H1 (cell line): Measurements from ENCODE around the gene APOL2. TPM values are rescaled to one million over a fixed set of nuclear protein-coding genes. Genes with fewer than 3 reads are reported as not detected.

Experiments
- CTCF ChIA-PET: fragments of 300-600 bp; sonication (Branson Sonifier 250); formaldehyde crosslinking; loops from one replicate; lab custom pipeline; 2021; ENCODE audit not compliant: partially characterized antibody; lab: Charles Lee
- POLR2A ChIA-PET: fragments of 300-600 bp; sonication (Branson Sonifier 250); formaldehyde crosslinking; loops from one replicate; lab custom pipeline; 2021; ENCODE audit warnings: inconsistent platforms; ENCODE audit not compliant: partially characterized antibody; lab: Charles Lee
- DNase-seq, 2 experiments: peaks; one replicate each; pipeline versions ENCODE4 v3.0.0 to v3.0.0-alpha.2; 2010 to 2022; ENCODE audit warnings: low spot score in 2 of 2, low read depth in 1 of 2, mixed read lengths in 1 of 2
- FAIRE-seq: peaks from 2 replicates; lab custom pipeline; 2011; peaks lifted over from hg19 to GRCh38; lab: Jason Lieb, UNC
- H2AFZ ChIP-seq: 2 replicates; pipeline ENCODE4 v1.8.1; 2012; ENCODE audit warnings: low read length, inconsistent platforms
- H2AK5ac ChIP-seq: 2 replicates; pipeline ENCODE4 v1.6.1; 2013; ENCODE audit warnings: low read depth, low read length
- H2BK120ac ChIP-seq: replicated peaks from 2 replicates; pipeline ENCODE3; 2013; ENCODE audit warnings: low read depth, low read length, inconsistent platforms
- H2BK12ac ChIP-seq: 2 replicates; pipeline ENCODE4 v1.6.1; 2013; ENCODE audit warnings: low read depth, low read length
- H2BK15ac ChIP-seq: 2 replicates; pipeline ENCODE4 v1.6.1; 2013; ENCODE audit warnings: low read length
- H2BK20ac ChIP-seq: 2 replicates; pipeline ENCODE4 v1.6.1; 2013; ENCODE audit warnings: low read length
- H2BK5ac ChIP-seq: 2 replicates; pipeline ENCODE4 v1.6.1; 2013; ENCODE audit warnings: low read depth, low read length
- H3K14ac ChIP-seq: 2 replicates; pipeline ENCODE4 v1.6.1; 2013; ENCODE audit warnings: inconsistent platforms; ENCODE audit not compliant: insufficient read length
- H3K18ac ChIP-seq: 2 replicates; pipeline ENCODE4 v1.6.1; 2013; ENCODE audit warnings: low read length; ENCODE audit errors: extremely low read depth
- H3K23ac ChIP-seq: 2 replicates; pipeline ENCODE4 v1.6.1; 2013; ENCODE audit warnings: inconsistent platforms; ENCODE audit not compliant: insufficient read length
- H3K23me2 ChIP-seq: 2 replicates; pipeline ENCODE4 v1.6.1; 2013; ENCODE audit warnings: low read depth, low read length
- H3K27ac ChIP-seq: 2 replicates; pipeline ENCODE4 v1.6.1; 2011; ENCODE audit warnings: low read depth, low read length, inconsistent platforms
- H3K27me3 ChIP-seq, 4 experiments: replicated peaks in 1 of 4; 1 replicate in 1 of 4; 2 replicates in 3 of 4; pipeline versions ENCODE4 v1.6.1 to v1.8.1; 2011 to 2013; ENCODE audit warnings: low read length in 3 of 4, mild to moderate bottlenecking in 3 of 4, inconsistent platforms in 2 of 4, mixed read lengths in 2 of 4, moderate library complexity in 1 of 4; ENCODE audit not compliant: control insufficient read depth in 3 of 4, insufficient read depth in 3 of 4; ENCODE audit errors: extremely low read depth in 1 of 4
- H3K36me3 ChIP-seq, 4 experiments: 2 replicates each; pipeline versions ENCODE4 v1.6.1 to v1.8.1; 2011 to 2013; ENCODE audit warnings: mild to moderate bottlenecking in 4 of 4, low read length in 3 of 4, moderate library complexity in 2 of 4, control low read depth in 1 of 4, inconsistent platforms in 1 of 4; ENCODE audit not compliant: insufficient read depth in 4 of 4, control insufficient read depth in 2 of 4
- H3K4ac ChIP-seq: replicated peaks from 2 replicates; pipeline ENCODE3; 2013; ENCODE audit warnings: low read length, low read depth, mixed read lengths, inconsistent platforms; ENCODE audit not compliant: insufficient read length
- H3K4me1 ChIP-seq, 4 experiments: replicated peaks in 1 of 4; 1 replicate in 1 of 4; 2 replicates in 3 of 4; pipeline versions ENCODE4 v1.6.1 to v1.8.1; 2011 to 2013; ENCODE audit warnings: low read length in 3 of 4, inconsistent platforms in 2 of 4, mixed read lengths in 1 of 4; ENCODE audit not compliant: insufficient read depth in 4 of 4, control insufficient read depth in 3 of 4
- H3K4me2 ChIP-seq, 2 experiments: 2 replicates each; pipeline versions ENCODE4 v1.6.1 to v1.8.1; 2011 to 2013; ENCODE audit warnings: low read depth in 2 of 2, low read length in 2 of 2, control low read depth in 1 of 2, inconsistent platforms in 1 of 2, mild to moderate bottlenecking in 1 of 2; ENCODE audit not compliant: insufficient read depth in 1 of 2
- H3K4me3 ChIP-seq, 4 experiments: fragments of 200-600, 300-600 bp in 1 of 4; sonication (generic), shearing (Covaris generic), sonication (Bioruptor Twin) in 1 of 4; 2 replicates each; pipeline versions ENCODE4 v1.5.1 to v1.8.1; 2011 to 2016; ENCODE audit warnings: low read length in 4 of 4, low read depth in 3 of 4, control low read depth in 2 of 4, inconsistent platforms in 2 of 4, mild to moderate bottlenecking in 2 of 4, mixed read lengths in 1 of 4, moderate library complexity in 1 of 4; ENCODE audit not compliant: insufficient read depth in 2 of 4; ENCODE audit errors: extremely low read depth in 1 of 4
- H3K56ac ChIP-seq: replicated peaks from 2 replicates; pipeline ENCODE3; 2013; ENCODE audit warnings: low read depth, mild to moderate bottlenecking, mixed read lengths, low read length, inconsistent platforms; ENCODE audit not compliant: insufficient read length
- H3K79me1 ChIP-seq: 2 replicates; pipeline ENCODE4 v1.6.1; 2013; ENCODE audit warnings: low read depth, low read length, control low read depth
- H3K79me2 ChIP-seq, 2 experiments: 2 replicates each; pipeline versions ENCODE4 v1.6.1 to v1.8.1; 2012 to 2013; ENCODE audit warnings: low read length in 2 of 2, mild to moderate bottlenecking in 2 of 2, inconsistent platforms in 1 of 2; ENCODE audit not compliant: insufficient read depth in 2 of 2, control insufficient read depth in 1 of 2
- H3K9ac ChIP-seq, 4 experiments: replicated peaks in 1 of 4; 1 replicate in 1 of 4; 2 replicates in 3 of 4; pipeline versions ENCODE4 v1.6.1 to v1.8.1; 2011 to 2013; ENCODE audit warnings: low read depth in 3 of 4, low read length in 3 of 4, control low read depth in 2 of 4, mild to moderate bottlenecking in 2 of 4, moderate library complexity in 2 of 4, inconsistent platforms in 1 of 4; ENCODE audit errors: extremely low read depth in 1 of 4
- H3K9me3 ChIP-seq, 2 experiments: 2 replicates each; pipeline versions ENCODE4 v1.6.1 to v1.8.1; 2012 to 2013; ENCODE audit warnings: mild to moderate bottlenecking in 2 of 2, moderate library complexity in 2 of 2, control low read depth in 1 of 2, inconsistent platforms in 1 of 2, low read depth in 1 of 2, low read length in 1 of 2, mixed read lengths in 1 of 2; ENCODE audit not compliant: insufficient read depth in 2 of 2
- H4K20me1 ChIP-seq, 2 experiments: replicated peaks in 1 of 2; 2 replicates each; pipeline versions ENCODE3 to v1.8.1; 2011 to 2013; ENCODE audit warnings: inconsistent platforms in 2 of 2, low read length in 2 of 2, mild to moderate bottlenecking in 1 of 2; ENCODE audit not compliant: insufficient read depth in 2 of 2, control insufficient read depth in 1 of 2
- H4K5ac ChIP-seq: 2 replicates; pipeline ENCODE4 v1.6.1; 2013; ENCODE audit warnings: low read length, low read depth, mixed read lengths, inconsistent platforms; ENCODE audit not compliant: insufficient read length
- H4K8ac ChIP-seq: 2 replicates; pipeline ENCODE4 v1.8.0; 2013; ENCODE audit warnings: mild to moderate bottlenecking, moderate library complexity, low read length, inconsistent platforms; ENCODE audit not compliant: insufficient read depth; ENCODE audit errors: extremely low read depth
- H4K91ac ChIP-seq: replicated peaks from 2 replicates; pipeline ENCODE3; 2013; ENCODE audit warnings: low read length, mixed read lengths, inconsistent platforms; ENCODE audit not compliant: insufficient read length
- BACH1 ChIP-seq: IDR thresholded peaks from 2 replicates; pipeline ENCODE4 v1.6.1; 2012; ENCODE audit warnings: low read length, improper control_type of control experiment
- CREB1 ChIP-seq: IDR thresholded peaks from 2 replicates; pipeline ENCODE4 v1.6.1; 2012; ENCODE audit warnings: inconsistent platforms
- GABPA ChIP-seq: IDR thresholded peaks from 2 replicates; pipeline ENCODE4 v1.6.1; 2011; ENCODE audit warnings: mild to moderate bottlenecking, low read length, moderate library complexity, borderline replicate concordance; ENCODE audit not compliant: insufficient read depth
- HDAC2 ChIP-seq, 2 experiments: fragments of 300-600 bp in 1 of 2; sonication (generic) in 1 of 2; IDR thresholded peaks; 2 replicates each; pipeline ENCODE4 v1.6.1; 2011 to 2012; ENCODE audit warnings: low read depth in 2 of 2, low read length in 2 of 2, mild to moderate bottlenecking in 2 of 2, moderate library complexity in 2 of 2, borderline replicate concordance in 1 of 2, inconsistent platforms in 1 of 2
- JUN ChIP-seq: IDR thresholded peaks from 2 replicates; pipeline ENCODE4 v1.6.1; 2011; ENCODE audit warnings: low read depth, mild to moderate bottlenecking, improper control_type of control experiment, low read length
- MAFK ChIP-seq: IDR thresholded peaks from 2 replicates; pipeline ENCODE4 v1.6.1; 2012; ENCODE audit warnings: low read depth, mild to moderate bottlenecking, improper control_type of control experiment, low read length
- NANOG ChIP-seq: IDR thresholded peaks from 2 replicates; pipeline ENCODE4 v1.6.1; 2011; ENCODE audit warnings: low read length, low read depth, mild to moderate bottlenecking, inconsistent platforms; ENCODE audit not compliant: insufficient read depth, poor library complexity, severe bottlenecking
- POLR2A ChIP-seq, 2 experiments: IDR thresholded peaks; 1 replicate in 1 of 2; 2 replicates in 1 of 2; pipeline ENCODE4 v1.6.1; 2011; ENCODE audit warnings: low read depth in 2 of 2, low read length in 2 of 2, mild to moderate bottlenecking in 2 of 2; ENCODE audit errors: control extremely low read depth in 1 of 2
- RNF2 ChIP-seq: fragments of 200-900, 300-1000 bp; sonication (generic); IDR thresholded peaks from 2 replicates; pipeline ENCODE4 v1.7.1; 2016; ENCODE audit warnings: borderline replicate concordance, low read depth, mild to moderate bottlenecking, antibody characterized with exemption, low read length; ENCODE audit not compliant: poor library complexity, severe bottlenecking; ENCODE audit errors: missing control alignments
- SIN3A ChIP-seq, 2 experiments: IDR thresholded peaks in 1 of 2; conservative IDR thresholded peaks in 1 of 2; 2 replicates each; pipeline ENCODE4 v1.6.1; 2011 to 2012; ENCODE audit warnings: low read length in 2 of 2, improper control_type of control experiment in 1 of 2, low read depth in 1 of 2, mild to moderate bottlenecking in 1 of 2
- SP2 ChIP-seq: IDR thresholded peaks from 2 replicates; pipeline ENCODE4 v1.6.1; 2012; ENCODE audit warnings: mild to moderate bottlenecking, low read length, inconsistent platforms
- SUZ12 ChIP-seq: fragments of 200-600 bp; sonication (generic); IDR thresholded peaks from 2 replicates; pipeline ENCODE4 v1.6.1; 2012; ENCODE audit warnings: mild to moderate bottlenecking, inconsistent platforms, low read length, moderate library complexity, mixed read lengths
- TAF7 ChIP-seq: optimal IDR thresholded peaks from 2 replicates; pipeline ENCODE3; 2011; ENCODE audit warnings: low read depth, mild to moderate bottlenecking, inconsistent platforms, low read length, moderate library complexity, borderline replicate concordance
- WGBS, 2 experiments: shearing (Covaris generic) in 1 of 2; methylation state at CpG; one replicate each; pipeline versions ENCODE4 v1.1.6 to v1.1.7; 2013 to 2015; ENCODE audit warnings: low lambda C conversion rate in 2 of 2, mixed read lengths in 2 of 2, inconsistent platforms in 1 of 2, low coverage in 1 of 2, missing lambda C conversion rate in 1 of 2; ENCODE audit not compliant: insufficient replicate concordance in 2 of 2, insufficient coverage in 1 of 2, insufficient read length in 1 of 2; ENCODE audit errors: extremely low coverage in 1 of 2, missing lambda C conversion rate in 1 of 2; 5-methylcytosine and 5-hydroxymethylcytosine counted together
- polyA plus RNA-seq, 7 experiments: library from polyadenylated mRNA; depleted of rRNA in 3 of 7; stranded (reverse) in 5 of 7; unstranded in 2 of 7; fragments of >200 nt in 5 of 7; fragments of 200-250 nt in 2 of 7; gene quantifications; 1 replicate in 5 of 7; 2 replicates in 1 of 7; 4 replicates in 1 of 7; pipeline versions ENCODE4 v1.2.1 to v1.2.3, GENCODE V29; 2011 to 2013; ENCODE audit warnings: missing spikeins in 2 of 7, mixed read lengths in 2 of 7
- total RNA-seq: library from RNA; stranded (reverse); fragmentation: NEBNext Ultra II Directional; extraction: Animal tissue kit (Norgen Biotek cat#: 25700); gene quantifications from 2 replicates; pipeline ENCODE4 v1.2.1, GENCODE V29; 2021

Gene APOL2
- total and polyA plus RNA-seq, 2 of the 8 experiments (the other 6 are each of a cell fraction or from before 2014, with no cell fraction given), result 8.1 to 11.0 TPM

GRCh38 chr22:36281781-36282327 is 42.5 kb upstream of the APOL2 start:
- H3K56ac ChIP-seq, result no peak overlapping the region
- H2AK5ac ChIP-seq, result no peak overlapping the region
- H3K14ac ChIP-seq, result no peak overlapping the region
- no peaks in the 10 kb centered on the region for H3K79me1 ChIP-seq
- H3K9ac ChIP-seq, result no peak overlapping the region
- ChIA-PET POLR2A (interaction anchor here (0.8 to 1.2 kb wide), 2 partner anchors 19 to 246 kb away, joined by 3 read pairs; no protein-coding TSS in a partner anchor), CTCF (interaction anchor here (0.9 to 2.2 kb wide), 5 partner anchors 12 to 196 kb away, joined by 3 to 8 read pairs (median 5); no protein-coding TSS in a partner anchor)
- peaks cover 32 to 48% (median 46%) of the 10 kb centered on the region in 4 experiments for H3K36me3 ChIP-seq
- no peak overlapping the region for H3K4me3 ChIP-seq
- H3K79me2 ChIP-seq, result no peaks in the 10 kb centered on the region
- H2AFZ ChIP-seq, result no peak overlapping the region
- H4K8ac ChIP-seq, result no peak overlapping the region; the same call in 1 of the 2 replicates
- H4K5ac ChIP-seq, result no peak overlapping the region
- no peak overlapping the region for H2BK20ac ChIP-seq
- peaks cover 0 to 3% (median 0%) of the 10 kb centered on the region in 4 experiments; a peak in 5 of 7 replicates for H3K4me1 ChIP-seq
- no peak overlapping the region for H3K27ac ChIP-seq
- H3K23ac ChIP-seq, result no peak overlapping the region
- H3K23me2 ChIP-seq, result no peaks in the 10 kb centered on the region
- H2BK15ac ChIP-seq, result no peak overlapping the region
- no peaks in the 10 kb centered on the region for H3K9me3 ChIP-seq
- H4K20me1 ChIP-seq, result peaks cover 0 to 7% of the 10 kb centered on the region in 2 experiments
- WGBS, 2 experiments, result 83% methylated on average over 11 of the region's 14 CpGs; no CpG with 5 or more reads in 1 of the 2 experiments
- no peak overlapping the region for H2BK12ac ChIP-seq
- FAIRE-seq (no peak), DNase-seq (no peak)
- no peak overlapping the region for H3K18ac ChIP-seq
- no peak overlapping the region for H3K4ac ChIP-seq
- no peak overlapping the region for H3K4me2 ChIP-seq
- no peak overlapping the region for H4K91ac ChIP-seq
- H2BK5ac ChIP-seq, result no peak overlapping the region
- no peak overlapping the region for H2BK120ac ChIP-seq
- H3K27me3 ChIP-seq, result no peaks in the 10 kb centered on the region
- TF ChIP-seq POLR2A (IDR thresholded peaks at IDR 0.05; ENCODE audit: control extremely low read depth in 1 of 2, low read depth in 2 of 2, low read length in 2 of 2) (no peak), NANOG (no peak), RNF2 (no peak), JUN (no peak), GABPA (no peak), TAF7 (no peak), MAFK (no peak), SP2 (no peak), SIN3A (conservative IDR thresholded peaks at IDR 0.05 in 1 of 2, IDR thresholded peaks at IDR 0.05 in 1 of 2; ENCODE audit: low read depth in 1 of 2, low read length in 2 of 2) (no peak), SUZ12 (no peak), CREB1 (no peak), HDAC2 (IDR thresholded peaks at IDR 0.05; ENCODE audit: borderline replicate concordance in 1 of 2, low read depth in 2 of 2, low read length in 2 of 2) (no peak), BACH1 (no peak)
